Peyer's patch (tissue), 4 donors: ENCODE results near the gene SIRPG.

ENCODE experiments used
- POLR2A ChIP-seq, 2 donors: fragments of 450-650 bp; IDR thresholded peaks; one replicate each; pipeline ENCODE4 v1.5.1; 2017; ENCODE audit warnings: antibody characterized with exemption in 2 of 2, mild to moderate bottlenecking in 2 of 2, moderate library complexity in 2 of 2
- TF ChIP-seq, protein P1 (sequence below), 6 experiments: fragments of 450-650 bp in 4 of 6; fragments of 200-600 bp in 2 of 6; sonication (generic) in 1 of 6; IDR thresholded peaks; one replicate each; pipeline ENCODE4 v1.5.1; 2017 to 2019; ENCODE audit warnings: antibody characterized with exemption in 6 of 6, mild to moderate bottlenecking in 3 of 6, moderate library complexity in 1 of 6

DNA sequence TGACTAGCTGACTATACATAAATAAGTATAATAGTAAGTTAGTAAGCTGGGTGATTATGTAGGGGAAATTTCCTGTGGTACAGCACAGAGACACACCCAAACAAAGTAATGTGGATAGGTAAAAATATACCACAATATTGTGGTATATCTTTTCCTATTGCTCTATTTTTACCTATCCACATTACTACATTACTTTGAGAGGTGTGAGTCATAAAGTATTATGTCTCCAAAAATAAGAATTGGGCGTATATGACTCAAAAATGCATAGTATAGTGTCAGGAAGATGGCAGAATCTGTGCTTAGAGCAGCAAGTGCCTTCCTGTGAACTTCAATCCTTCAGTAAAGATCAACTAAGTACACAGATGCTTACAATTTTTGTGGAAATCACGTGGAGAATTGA, 2.7 kb upstream of the SIRPG start:
- TF ChIP-seq POLR2A (IDR thresholded peaks at IDR 0.05) = no peak
- TF ChIP-seq, protein P1, sequence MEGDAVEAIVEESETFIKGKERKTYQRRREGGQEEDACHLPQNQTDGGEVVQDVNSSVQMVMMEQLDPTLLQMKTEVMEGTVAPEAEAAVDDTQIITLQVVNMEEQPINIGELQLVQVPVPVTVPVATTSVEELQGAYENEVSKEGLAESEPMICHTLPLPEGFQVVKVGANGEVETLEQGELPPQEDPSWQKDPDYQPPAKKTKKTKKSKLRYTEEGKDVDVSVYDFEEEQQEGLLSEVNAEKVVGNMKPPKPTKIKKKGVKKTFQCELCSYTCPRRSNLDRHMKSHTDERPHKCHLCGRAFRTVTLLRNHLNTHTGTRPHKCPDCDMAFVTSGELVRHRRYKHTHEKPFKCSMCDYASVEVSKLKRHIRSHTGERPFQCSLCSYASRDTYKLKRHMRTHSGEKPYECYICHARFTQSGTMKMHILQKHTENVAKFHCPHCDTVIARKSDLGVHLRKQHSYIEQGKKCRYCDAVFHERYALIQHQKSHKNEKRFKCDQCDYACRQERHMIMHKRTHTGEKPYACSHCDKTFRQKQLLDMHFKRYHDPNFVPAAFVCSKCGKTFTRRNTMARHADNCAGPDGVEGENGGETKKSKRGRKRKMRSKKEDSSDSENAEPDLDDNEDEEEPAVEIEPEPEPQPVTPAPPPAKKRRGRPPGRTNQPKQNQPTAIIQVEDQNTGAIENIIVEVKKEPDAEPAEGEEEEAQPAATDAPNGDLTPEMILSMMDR (IDR thresholded peaks at IDR 0.05) = no peak
